PC-3 (cell line): ENCODE results near the gene TMEM51.

Source experiments
- CTCF ChIP-seq: fragments of 300-600 bp; sonication (generic); conservative IDR thresholded peaks from 2 replicates; pipeline ENCODE4 v1.5.1; 2017; ENCODE audit warnings: antibody characterized with exemption, low read depth, mild to moderate bottlenecking, low read length
- EZH2phosphoT487 ChIP-seq: fragments of 300-600 bp; sonication (generic); IDR thresholded peaks from 2 replicates; pipeline ENCODE4 v1.6.1; 2018; ENCODE audit warnings: mild to moderate bottlenecking, antibody characterized with exemption, low read length, borderline replicate concordance

- no peak for TF ChIP-seq CTCF
- TF ChIP-seq EZH2phosphoT487: no peak
Observed at GRCh38 chr1:15264769-15265168, 111.2 kb downstream of the TMEM51 start.
